ENCODE measurements around the gene ELMO1. TPM values are rescaled to one million over a fixed set of nuclear protein-coding genes. Genes with fewer than 3 reads are reported as not detected.

ELMO1 gene
- total and polyA plus RNA-seq, 10 donors, result 26.0 to 494 (median 201) TPM

GRCh38 chr7:37450035-37450434 lies 1.4 kb upstream of the ELMO1 start:
- TF ChIP-seq, protein P1, sequence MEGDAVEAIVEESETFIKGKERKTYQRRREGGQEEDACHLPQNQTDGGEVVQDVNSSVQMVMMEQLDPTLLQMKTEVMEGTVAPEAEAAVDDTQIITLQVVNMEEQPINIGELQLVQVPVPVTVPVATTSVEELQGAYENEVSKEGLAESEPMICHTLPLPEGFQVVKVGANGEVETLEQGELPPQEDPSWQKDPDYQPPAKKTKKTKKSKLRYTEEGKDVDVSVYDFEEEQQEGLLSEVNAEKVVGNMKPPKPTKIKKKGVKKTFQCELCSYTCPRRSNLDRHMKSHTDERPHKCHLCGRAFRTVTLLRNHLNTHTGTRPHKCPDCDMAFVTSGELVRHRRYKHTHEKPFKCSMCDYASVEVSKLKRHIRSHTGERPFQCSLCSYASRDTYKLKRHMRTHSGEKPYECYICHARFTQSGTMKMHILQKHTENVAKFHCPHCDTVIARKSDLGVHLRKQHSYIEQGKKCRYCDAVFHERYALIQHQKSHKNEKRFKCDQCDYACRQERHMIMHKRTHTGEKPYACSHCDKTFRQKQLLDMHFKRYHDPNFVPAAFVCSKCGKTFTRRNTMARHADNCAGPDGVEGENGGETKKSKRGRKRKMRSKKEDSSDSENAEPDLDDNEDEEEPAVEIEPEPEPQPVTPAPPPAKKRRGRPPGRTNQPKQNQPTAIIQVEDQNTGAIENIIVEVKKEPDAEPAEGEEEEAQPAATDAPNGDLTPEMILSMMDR (IDR thresholded peaks at IDR 0.05 in 8 of 11, conservative IDR thresholded peaks at IDR 0.05 in 3 of 11), result no peak
- TF ChIP-seq POLR2A (IDR thresholded peaks at IDR 0.05) (no peak), POLR2AphosphoS5 (IDR thresholded peaks at IDR 0.05) (no peak)

GRCh38 chr7:37449621-37450020 lies 957 bp upstream of the ELMO1 start:
- Histone ChIP-seq H3K9me3 (no peaks in the 10 kb centered on the region), H3K4me3 (peak overlapping the region in 7 of 8 donors; percentile 67 to 97 (median 85)), H3K4me1 (peaks cover 12 to 45% (median 41%) of the 10 kb centered on the region in 6 donors), H3K36me3 (peaks cover 0 to 8% (median 0%) of the 10 kb centered on the region in 6 donors), H3K27ac (peak overlapping the region; percentile 76 to 99 (median 97)), H3K27me3 (replicated peaks in 1 of 7) (no peaks in the 10 kb centered on the region)
- TF ChIP-seq POLR2A (IDR thresholded peaks at IDR 0.05) (no peak), POLR2AphosphoS5 (IDR thresholded peaks at IDR 0.05) (no peak)
- TF ChIP-seq, protein P1 (IDR thresholded peaks at IDR 0.05 in 8 of 11, conservative IDR thresholded peaks at IDR 0.05 in 3 of 11), result no peak
- no peak for DNase-seq
- 3 to 11% (median 8%) methylated on average over 5 of the region's 5 CpGs for WGBS, 5 donors
- intact Hi-C loops (cut with DNase I; ENCODE audit: low total_unique reads), result no loop called here

More at GRCh38 chr7:37450035-37450434, 1.4 kb upstream of the ELMO1 start:
- WGBS, 5 donors, result 87 to 97% (median 91%) methylated on average over 3 of the region's 3 CpGs
- Histone ChIP-seq H3K36me3 (peaks cover 0 to 4% (median 0%) of the 10 kb centered on the region in 6 donors), H3K4me3 (no peak overlapping the region), H3K4me1 (peaks cover 11 to 41% (median 37%) of the 10 kb centered on the region in 6 donors), H3K9me3 (no peaks in the 10 kb centered on the region), H3K27ac (peak overlapping the region in 6 of 8 donors; percentile 76 to 99 (median 98)), H3K27me3 (replicated peaks in 1 of 7) (no peaks in the 10 kb centered on the region)
- no peak for DNase-seq
- intact Hi-C loops (cut with DNase I; ENCODE audit: low total_unique reads), result no loop called here

DNA sequence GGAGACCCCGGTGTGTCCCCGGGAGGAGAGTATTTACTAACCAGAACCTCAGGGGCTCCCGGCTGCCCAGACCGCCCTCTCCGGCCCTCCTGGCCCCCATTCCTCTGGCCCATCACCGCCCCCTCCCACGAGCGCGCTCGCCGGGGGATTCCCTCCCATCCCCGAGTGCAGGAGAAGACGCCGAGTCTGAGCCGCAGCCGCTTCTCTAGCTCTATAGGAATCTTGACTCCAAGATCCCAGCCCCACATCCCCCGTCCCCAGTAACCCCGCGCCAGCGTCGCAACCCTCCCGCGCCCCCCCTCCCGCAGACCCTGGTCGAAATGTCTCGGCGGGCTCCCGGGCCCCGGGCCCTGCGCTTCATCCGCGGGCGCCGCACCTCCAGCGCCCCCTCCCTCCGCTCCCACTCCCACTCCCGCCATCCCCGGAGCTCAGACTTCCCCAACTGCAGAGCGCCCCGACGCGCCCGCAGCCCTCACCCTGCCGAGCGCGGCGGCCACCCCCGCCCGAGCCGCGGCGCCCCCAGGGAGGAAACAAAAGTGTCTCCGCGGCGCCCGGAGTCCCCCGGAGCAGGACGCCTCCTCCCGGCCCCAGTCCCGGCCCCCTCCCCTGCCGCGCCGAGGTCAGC lies 541 bp downstream of the ELMO1 start:
- Histone ChIP-seq H3K4me1 (peaks cover 17 to 60% (median 56%) of the 10 kb centered on the region in 6 donors), H3K27ac (peak overlapping the region; percentile 76 to 99 (median 97)), H3K36me3 (peaks cover 0 to 17% (median under 1%) of the 10 kb centered on the region in 6 donors), H3K27me3 (replicated peaks in 1 of 7) (no peaks in the 10 kb centered on the region), H3K4me3 (peak overlapping the region; percentile 40 to 97 (median 84)), H3K9me3 (no peaks in the 10 kb centered on the region)
- intact Hi-C loops (cut with DNase I; ENCODE audit: low total_unique reads), result no loop called here
- TF ChIP-seq POLR2AphosphoS5 (IDR thresholded peaks at IDR 0.05) (no peak), POLR2A (IDR thresholded peaks at IDR 0.05) (no peak)
- DNase-seq, result no peak
- 0 to 1% (median 1%) methylated on average over 23 to 63 of the region's 63 CpGs for WGBS, 5 donors

GRCh38 chr7:37446371-37446770 lies 2.3 kb downstream of the ELMO1 start:
- intact Hi-C loops (cut with DNase I; ENCODE audit: low total_unique reads), result no loop called here
- H3K9me3 ChIP-seq, result no peaks in the 10 kb centered on the region
- no peaks in the 10 kb centered on the region for H3K27me3 ChIP-seq (replicated peaks in 1 of 7)
- TF ChIP-seq, protein P1 (IDR thresholded peaks at IDR 0.05 in 8 of 11, conservative IDR thresholded peaks at IDR 0.05 in 3 of 11), result no peak
- no peak for TF ChIP-seq POLR2AphosphoS5 (IDR thresholded peaks at IDR 0.05)
- TF ChIP-seq POLR2A (IDR thresholded peaks at IDR 0.05), result no peak
- peaks cover 23 to 78% (median 73%) of the 10 kb centered on the region in 6 donors for H3K4me1 ChIP-seq
- 45 to 62% (median 49%) methylated on average over 3 of the region's 3 CpGs for WGBS, 5 donors
- DNase-seq, result no peak
- H3K4me3 ChIP-seq, result peak overlapping the region in 3 of 8 donors; percentile 71 to 97 (median 93)
- H3K27ac ChIP-seq, result peak overlapping the region; percentile 10 to 99 (median 97)
- peaks cover 0 to 17% (median 4%) of the 10 kb centered on the region in 6 donors for H3K36me3 ChIP-seq

All from spleen (tissue), 11 donors.